ENCODE data around the gene LTO1.

LTO1 gene

GRCh38 chr11:69647761-69648497 lies 27.2 kb downstream of the LTO1 start:
- Histone ChIP-seq H3K4me1 (ENCODE audit: control insufficient read depth in 5 of 5, insufficient read depth in 5 of 5, low read length in 5 of 5) (peaks cover 2 to 36% (median 30%) of the 10 kb centered on the region in 5 donors), H3K9ac (ENCODE audit: low read length in 5 of 5) (no peak overlapping the region), H3K27me3 (ENCODE audit: control insufficient read depth in 5 of 5, insufficient read depth in 4 of 5, low read length in 5 of 5) (no peaks in the 10 kb centered on the region), H3K27ac (ENCODE audit: low read depth, low read length) (no peak overlapping the region), H3K36me3 (ENCODE audit: control insufficient read depth in 5 of 5, insufficient read depth in 5 of 5, low read length in 5 of 5) (peaks cover 9 to 86% (median 62%) of the 10 kb centered on the region in 5 donors), H3K9me3 (ENCODE audit: control insufficient read depth in 5 of 5, low read length in 5 of 5) (no peaks in the 10 kb centered on the region), H3K4me3 (ENCODE audit: low read depth in 1 of 5, low read length in 5 of 5) (no peak overlapping the region)

- no peak overlapping the region for H3K27ac ChIP-seq (ENCODE audit: low read depth, low read length)
- no peak overlapping the region for H3K4me3 ChIP-seq (ENCODE audit: low read depth in 1 of 5, low read length in 5 of 5)
- H3K27me3 ChIP-seq (ENCODE audit: control insufficient read depth in 5 of 5, insufficient read depth in 4 of 5, low read length in 5 of 5): no peaks in the 10 kb centered on the region
- H3K36me3 ChIP-seq (ENCODE audit: control insufficient read depth in 5 of 5, insufficient read depth in 5 of 5, low read length in 5 of 5): peaks cover 5 to 82% (median 56%) of the 10 kb centered on the region in 5 donors
- no peaks in the 10 kb centered on the region for H3K9me3 ChIP-seq (ENCODE audit: control insufficient read depth in 5 of 5, low read length in 5 of 5)
- H3K4me1 ChIP-seq (ENCODE audit: control insufficient read depth in 5 of 5, insufficient read depth in 5 of 5, low read length in 5 of 5): peaks cover 2 to 38% (median 31%) of the 10 kb centered on the region in 5 donors
- no peak overlapping the region for H3K9ac ChIP-seq (ENCODE audit: low read length in 5 of 5)
Observed at GRCh38 chr11:69647390-69647748, 27.8 kb downstream of the LTO1 start.

- H3K27me3 ChIP-seq (ENCODE audit: control insufficient read depth in 5 of 5, insufficient read depth in 4 of 5, low read length in 5 of 5): no peaks in the 10 kb centered on the region
- H3K27ac ChIP-seq (ENCODE audit: low read depth, low read length): no peak overlapping the region
- H3K4me3 ChIP-seq (ENCODE audit: low read depth in 1 of 5, low read length in 5 of 5): no peak overlapping the region
- H3K9ac ChIP-seq (ENCODE audit: low read length in 5 of 5): peak overlapping the region in 1 of 5 donors; percentile 14
- no peaks in the 10 kb centered on the region for H3K9me3 ChIP-seq (ENCODE audit: control insufficient read depth in 5 of 5, low read length in 5 of 5)
- H3K36me3 ChIP-seq (ENCODE audit: control insufficient read depth in 5 of 5, insufficient read depth in 5 of 5, low read length in 5 of 5): peaks cover 4 to 76% (median 50%) of the 10 kb centered on the region in 5 donors
- peaks cover 2 to 41% (median 31%) of the 10 kb centered on the region in 5 donors for H3K4me1 ChIP-seq (ENCODE audit: control insufficient read depth in 5 of 5, insufficient read depth in 5 of 5, low read length in 5 of 5)
Observed at GRCh38 chr11:69646493-69647389, 28.4 kb downstream of the LTO1 start.

GRCh38 chr11:69645801-69646492 lies 29.2 kb downstream of the LTO1 start:
- no peak overlapping the region for H3K9ac ChIP-seq (ENCODE audit: low read length in 5 of 5)
- H3K36me3 ChIP-seq (ENCODE audit: control insufficient read depth in 5 of 5, insufficient read depth in 5 of 5, low read length in 5 of 5): peaks cover 0 to 68% (median 42%) of the 10 kb centered on the region in 5 donors
- peaks cover 2 to 45% (median 35%) of the 10 kb centered on the region in 5 donors for H3K4me1 ChIP-seq (ENCODE audit: control insufficient read depth in 5 of 5, insufficient read depth in 5 of 5, low read length in 5 of 5)
- no peak overlapping the region for H3K27ac ChIP-seq (ENCODE audit: low read depth, low read length)
- no peaks in the 10 kb centered on the region for H3K27me3 ChIP-seq (ENCODE audit: control insufficient read depth in 5 of 5, insufficient read depth in 4 of 5, low read length in 5 of 5)
- H3K4me3 ChIP-seq (ENCODE audit: low read depth in 1 of 5, low read length in 5 of 5): no peak overlapping the region
- H3K9me3 ChIP-seq (ENCODE audit: control insufficient read depth in 5 of 5, low read length in 5 of 5): no peaks in the 10 kb centered on the region

- Histone ChIP-seq H3K36me3 (ENCODE audit: control insufficient read depth in 5 of 5, insufficient read depth in 5 of 5, low read length in 5 of 5) (peaks cover 0 to 60% (median 35%) of the 10 kb centered on the region in 5 donors), H3K4me1 (ENCODE audit: control insufficient read depth in 5 of 5, insufficient read depth in 5 of 5, low read length in 5 of 5) (peaks cover 2 to 52% (median 42%) of the 10 kb centered on the region in 5 donors), H3K4me3 (ENCODE audit: low read depth in 1 of 5, low read length in 5 of 5) (peak overlapping the region in 1 of 5 donors; percentile 7), H3K27me3 (ENCODE audit: control insufficient read depth in 5 of 5, insufficient read depth in 4 of 5, low read length in 5 of 5) (peaks cover 0 to 5% (median 0%) of the 10 kb centered on the region in 5 donors), H3K27ac (ENCODE audit: low read depth, low read length) (no peak overlapping the region), H3K9ac (ENCODE audit: low read length in 5 of 5) (no peak overlapping the region), H3K9me3 (ENCODE audit: control insufficient read depth in 5 of 5, low read length in 5 of 5) (no peaks in the 10 kb centered on the region)
Observed at GRCh38 chr11:69644962-69645675, 30.0 kb downstream of the LTO1 start.

GRCh38 chr11:69644071-69644961 lies 30.8 kb downstream of the LTO1 start:
- Histone ChIP-seq H3K9me3 (ENCODE audit: control insufficient read depth in 5 of 5, low read length in 5 of 5) (no peaks in the 10 kb centered on the region), H3K36me3 (ENCODE audit: control insufficient read depth in 5 of 5, insufficient read depth in 5 of 5, low read length in 5 of 5) (peaks cover 0 to 52% (median 27%) of the 10 kb centered on the region in 5 donors), H3K4me3 (ENCODE audit: low read depth in 1 of 5, low read length in 5 of 5) (peak overlapping the region in 2 of 5 donors; percentile 7 to 92), H3K27ac (ENCODE audit: low read depth, low read length) (no peak overlapping the region), H3K9ac (ENCODE audit: low read length in 5 of 5) (no peak overlapping the region), H3K4me1 (ENCODE audit: control insufficient read depth in 5 of 5, insufficient read depth in 5 of 5, low read length in 5 of 5) (peaks cover 2 to 58% (median 49%) of the 10 kb centered on the region in 5 donors), H3K27me3 (ENCODE audit: control insufficient read depth in 5 of 5, insufficient read depth in 4 of 5, low read length in 5 of 5) (peaks cover 0 to 5% (median 0%) of the 10 kb centered on the region in 5 donors)

GRCh38 chr11:69643646-69644045 lies 31.5 kb downstream of the LTO1 start:
- Histone ChIP-seq H3K4me1 (ENCODE audit: control insufficient read depth in 5 of 5, insufficient read depth in 5 of 5, low read length in 5 of 5) (peaks cover 2 to 65% (median 56%) of the 10 kb centered on the region in 5 donors), H3K4me3 (ENCODE audit: low read depth in 1 of 5, low read length in 5 of 5) (peak overlapping the region in 3 of 5 donors; percentile 88 to 93 (median 92)), H3K27ac (ENCODE audit: low read depth, low read length) (no peak overlapping the region), H3K27me3 (ENCODE audit: control insufficient read depth in 5 of 5, insufficient read depth in 4 of 5, low read length in 5 of 5) (peaks cover 0 to 7% (median 0%) of the 10 kb centered on the region in 5 donors), H3K36me3 (ENCODE audit: control insufficient read depth in 5 of 5, insufficient read depth in 5 of 5, low read length in 5 of 5) (peaks cover 0 to 45% (median 21%) of the 10 kb centered on the region in 5 donors), H3K9me3 (ENCODE audit: control insufficient read depth in 5 of 5, low read length in 5 of 5) (no peaks in the 10 kb centered on the region), H3K9ac (ENCODE audit: low read length in 5 of 5) (no peak overlapping the region)

- H3K36me3 ChIP-seq (ENCODE audit: control insufficient read depth in 5 of 5, insufficient read depth in 5 of 5, low read length in 5 of 5): peaks cover 0 to 40% (median 17%) of the 10 kb centered on the region in 5 donors
- no peaks in the 10 kb centered on the region for H3K9me3 ChIP-seq (ENCODE audit: control insufficient read depth in 5 of 5, low read length in 5 of 5)
- H3K4me1 ChIP-seq (ENCODE audit: control insufficient read depth in 5 of 5, insufficient read depth in 5 of 5, low read length in 5 of 5): peaks cover 2 to 71% (median 61%) of the 10 kb centered on the region in 5 donors
- peak overlapping the region; percentile 54 for H3K27ac ChIP-seq (ENCODE audit: low read depth, low read length)
- H3K4me3 ChIP-seq (ENCODE audit: low read depth in 1 of 5, low read length in 5 of 5): peak overlapping the region; percentile 76 to 93 (median 88)
- peaks cover 0 to 11% (median 0%) of the 10 kb centered on the region in 5 donors for H3K27me3 ChIP-seq (ENCODE audit: control insufficient read depth in 5 of 5, insufficient read depth in 4 of 5, low read length in 5 of 5)
- H3K9ac ChIP-seq (ENCODE audit: low read length in 5 of 5): peak overlapping the region in 2 of 5 donors; percentile 20 to 57
Observed at GRCh38 chr11:69642913-69643632, 32.1 kb downstream of the LTO1 start.

Measured in subcutaneous abdominal adipose tissue (tissue), 5 donors.